ENCODE results near the gene PCBP4. TPM values are rescaled to one million over a fixed set of nuclear protein-coding genes. Genes with fewer than 3 reads are reported as not detected.

Gene PCBP4
- total RNA-seq, 1 experiment from 2014 or later, result 28.7 TPM

- no peak for TF ChIP-seq USF1 (CRISPR knock-in tag; IDR thresholded peaks at IDR 0.05)
- TF ChIP-seq FOXK1 (CRISPR knock-in tag; IDR thresholded peaks at IDR 0.05), result no peak
- no peak for TF ChIP-seq E2F4 (CRISPR knock-in tag; IDR thresholded peaks at IDR 0.05; ENCODE audit: borderline replicate concordance, low read depth)
- TF ChIP-seq CREB1 (CRISPR knock-in tag; IDR thresholded peaks at IDR 0.05), result no peak
- no peak for TF ChIP-seq GTF2I (CRISPR knock-in tag; conservative IDR thresholded peaks at IDR 0.05)
- no peak for TF ChIP-seq IRF2 (CRISPR knock-in tag; IDR thresholded peaks at IDR 0.05; ENCODE audit: borderline replicate concordance, low read depth)
Measured at GRCh38 chr3:52010431-52010830, 43.2 kb upstream of the PCBP4 start (continued).

DNA sequence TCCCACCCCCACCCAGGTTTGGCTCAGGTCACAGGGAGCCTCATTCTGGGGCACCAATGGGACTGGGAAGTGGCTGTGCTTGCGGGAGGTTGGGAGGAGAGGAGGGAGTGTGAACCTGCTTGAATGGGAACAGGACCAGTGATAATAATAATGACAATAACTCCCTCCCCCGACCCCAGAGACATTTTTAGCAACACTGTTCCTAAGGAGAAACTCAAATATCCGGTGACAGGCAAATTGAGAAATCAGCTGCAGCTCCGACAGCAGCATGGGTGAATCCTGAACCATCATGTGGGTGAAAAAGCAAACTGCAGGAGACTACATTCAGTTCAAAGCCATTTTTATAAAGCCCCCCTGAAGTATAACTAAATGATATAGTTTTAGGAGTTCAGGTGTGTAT lies 40.0 kb upstream of the PCBP4 start:
- no peaks in the 10 kb centered on the region for H3K36me3 Mint-ChIP-seq
- H3K27me3 Mint-ChIP-seq (ENCODE audit: low read depth), result no peaks in the 10 kb centered on the region; the same call in 1 of the 2 replicates
- ChIA-PET POLR2A (no interaction called here), CTCF (interaction anchor here (0.6 to 8.5 kb wide), 4 partner anchors 9 to 71 kb away, joined by 3 to 382 read pairs (median 64); partner anchors contain the start of gene DUSP7)
- no peak overlapping the region for H3K27ac Mint-ChIP-seq
- no peak overlapping the region for H3K4me3 Mint-ChIP-seq
- TF ChIP-seq NFYB (CRISPR knock-in tag; conservative IDR thresholded peaks at IDR 0.05; ENCODE audit: low read depth), result no peak
- DNase-seq (ENCODE audit: low spot score), result no peak
- H3K4me1 Mint-ChIP-seq, result peaks cover 39% of the 10 kb centered on the region
- no peaks in the 10 kb centered on the region for H3K9me3 Mint-ChIP-seq
- ATAC-seq, result no peak

DNA sequence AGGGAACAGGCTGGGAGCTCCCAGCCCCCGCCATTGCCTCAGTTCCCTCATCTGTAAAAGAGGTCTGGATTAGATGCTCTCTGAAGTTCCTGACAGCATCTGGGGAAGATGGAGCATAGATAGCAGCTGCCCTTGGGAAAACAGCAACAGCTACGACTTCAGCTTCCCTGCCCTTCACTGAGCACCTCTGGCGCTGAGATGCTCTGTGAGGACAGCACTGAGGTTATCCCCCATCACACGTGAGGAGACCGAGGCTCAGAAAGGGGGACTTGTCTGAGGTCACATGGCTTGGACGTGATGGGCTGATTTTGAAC lies 39.5 kb upstream of the PCBP4 start:
- Mint-ChIP-seq H3K4me3 (no peak overlapping the region), H3K27me3 (ENCODE audit: low read depth) (no peaks in the 10 kb centered on the region; the same call in 1 of the 2 replicates), H3K36me3 (no peaks in the 10 kb centered on the region), H3K9me3 (no peaks in the 10 kb centered on the region), H3K27ac (no peak overlapping the region), H3K4me1 (peaks cover 43% of the 10 kb centered on the region)
- ATAC-seq (no peak), DNase-seq (ENCODE audit: low spot score) (no peak)
- ChIA-PET CTCF (interaction anchor here (0.6 to 8.5 kb wide), 6 partner anchors 9 to 138 kb away, joined by 3 to 382 read pairs (median 36); partner anchors contain the start of gene DUSP7), POLR2A (no interaction called here)
- TF ChIP-seq ZNF121 (CRISPR knock-in tag; IDR thresholded peaks at IDR 0.05) (no peak), ZNF281 (CRISPR knock-in tag; IDR thresholded peaks at IDR 0.05) (no peak), JAZF1 (CRISPR knock-in tag; IDR thresholded peaks at IDR 0.05) (no peak), CREM (CRISPR knock-in tag; IDR thresholded peaks at IDR 0.05) (no peak), MAX (CRISPR knock-in tag; IDR thresholded peaks at IDR 0.05) (no peak)
- TF ChIP-seq, protein P1, sequence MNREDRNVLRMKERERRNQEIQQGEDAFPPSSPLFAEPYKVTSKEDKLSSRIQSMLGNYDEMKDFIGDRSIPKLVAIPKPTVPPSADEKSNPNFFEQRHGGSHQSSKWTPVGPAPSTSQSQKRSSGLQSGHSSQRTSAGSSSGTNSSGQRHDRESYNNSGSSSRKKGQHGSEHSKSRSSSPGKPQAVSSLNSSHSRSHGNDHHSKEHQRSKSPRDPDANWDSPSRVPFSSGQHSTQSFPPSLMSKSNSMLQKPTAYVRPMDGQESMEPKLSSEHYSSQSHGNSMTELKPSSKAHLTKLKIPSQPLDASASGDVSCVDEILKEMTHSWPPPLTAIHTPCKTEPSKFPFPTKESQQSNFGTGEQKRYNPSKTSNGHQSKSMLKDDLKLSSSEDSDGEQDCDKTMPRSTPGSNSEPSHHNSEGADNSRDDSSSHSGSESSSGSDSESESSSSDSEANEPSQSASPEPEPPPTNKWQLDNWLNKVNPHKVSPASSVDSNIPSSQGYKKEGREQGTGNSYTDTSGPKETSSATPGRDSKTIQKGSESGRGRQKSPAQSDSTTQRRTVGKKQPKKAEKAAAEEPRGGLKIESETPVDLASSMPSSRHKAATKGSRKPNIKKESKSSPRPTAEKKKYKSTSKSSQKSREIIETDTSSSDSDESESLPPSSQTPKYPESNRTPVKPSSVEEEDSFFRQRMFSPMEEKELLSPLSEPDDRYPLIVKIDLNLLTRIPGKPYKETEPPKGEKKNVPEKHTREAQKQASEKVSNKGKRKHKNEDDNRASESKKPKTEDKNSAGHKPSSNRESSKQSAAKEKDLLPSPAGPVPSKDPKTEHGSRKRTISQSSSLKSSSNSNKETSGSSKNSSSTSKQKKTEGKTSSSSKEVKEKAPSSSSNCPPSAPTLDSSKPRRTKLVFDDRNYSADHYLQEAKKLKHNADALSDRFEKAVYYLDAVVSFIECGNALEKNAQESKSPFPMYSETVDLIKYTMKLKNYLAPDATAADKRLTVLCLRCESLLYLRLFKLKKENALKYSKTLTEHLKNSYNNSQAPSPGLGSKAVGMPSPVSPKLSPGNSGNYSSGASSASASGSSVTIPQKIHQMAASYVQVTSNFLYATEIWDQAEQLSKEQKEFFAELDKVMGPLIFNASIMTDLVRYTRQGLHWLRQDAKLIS (CRISPR knock-in tag; IDR thresholded peaks at IDR 0.05; ENCODE audit: borderline replicate concordance), result no peak
- TF ChIP-seq, protein P2, sequence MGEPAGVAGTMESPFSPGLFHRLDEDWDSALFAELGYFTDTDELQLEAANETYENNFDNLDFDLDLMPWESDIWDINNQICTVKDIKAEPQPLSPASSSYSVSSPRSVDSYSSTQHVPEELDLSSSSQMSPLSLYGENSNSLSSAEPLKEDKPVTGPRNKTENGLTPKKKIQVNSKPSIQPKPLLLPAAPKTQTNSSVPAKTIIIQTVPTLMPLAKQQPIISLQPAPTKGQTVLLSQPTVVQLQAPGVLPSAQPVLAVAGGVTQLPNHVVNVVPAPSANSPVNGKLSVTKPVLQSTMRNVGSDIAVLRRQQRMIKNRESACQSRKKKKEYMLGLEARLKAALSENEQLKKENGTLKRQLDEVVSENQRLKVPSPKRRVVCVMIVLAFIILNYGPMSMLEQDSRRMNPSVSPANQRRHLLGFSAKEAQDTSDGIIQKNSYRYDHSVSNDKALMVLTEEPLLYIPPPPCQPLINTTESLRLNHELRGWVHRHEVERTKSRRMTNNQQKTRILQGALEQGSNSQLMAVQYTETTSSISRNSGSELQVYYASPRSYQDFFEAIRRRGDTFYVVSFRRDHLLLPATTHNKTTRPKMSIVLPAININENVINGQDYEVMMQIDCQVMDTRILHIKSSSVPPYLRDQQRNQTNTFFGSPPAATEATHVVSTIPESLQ (CRISPR knock-in tag; IDR thresholded peaks at IDR 0.05), result no peak
- TF ChIP-seq, protein P3, sequence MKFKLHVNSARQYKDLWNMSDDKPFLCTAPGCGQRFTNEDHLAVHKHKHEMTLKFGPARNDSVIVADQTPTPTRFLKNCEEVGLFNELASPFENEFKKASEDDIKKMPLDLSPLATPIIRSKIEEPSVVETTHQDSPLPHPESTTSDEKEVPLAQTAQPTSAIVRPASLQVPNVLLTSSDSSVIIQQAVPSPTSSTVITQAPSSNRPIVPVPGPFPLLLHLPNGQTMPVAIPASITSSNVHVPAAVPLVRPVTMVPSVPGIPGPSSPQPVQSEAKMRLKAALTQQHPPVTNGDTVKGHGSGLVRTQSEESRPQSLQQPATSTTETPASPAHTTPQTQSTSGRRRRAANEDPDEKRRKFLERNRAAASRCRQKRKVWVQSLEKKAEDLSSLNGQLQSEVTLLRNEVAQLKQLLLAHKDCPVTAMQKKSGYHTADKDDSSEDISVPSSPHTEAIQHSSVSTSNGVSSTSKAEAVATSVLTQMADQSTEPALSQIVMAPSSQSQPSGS (CRISPR knock-in tag; IDR thresholded peaks at IDR 0.05; ENCODE audit: borderline replicate concordance, low read depth), result no peak
- TF ChIP-seq, protein P4, sequence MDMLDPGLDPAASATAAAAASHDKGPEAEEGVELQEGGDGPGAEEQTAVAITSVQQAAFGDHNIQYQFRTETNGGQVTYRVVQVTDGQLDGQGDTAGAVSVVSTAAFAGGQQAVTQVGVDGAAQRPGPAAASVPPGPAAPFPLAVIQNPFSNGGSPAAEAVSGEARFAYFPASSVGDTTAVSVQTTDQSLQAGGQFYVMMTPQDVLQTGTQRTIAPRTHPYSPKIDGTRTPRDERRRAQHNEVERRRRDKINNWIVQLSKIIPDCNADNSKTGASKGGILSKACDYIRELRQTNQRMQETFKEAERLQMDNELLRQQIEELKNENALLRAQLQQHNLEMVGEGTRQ (CRISPR knock-in tag; IDR thresholded peaks at IDR 0.05), result no peak
